ENCODE measurements around the gene JARID2. TPM values are rescaled to one million over a fixed set of nuclear protein-coding genes. Genes with fewer than 3 reads are reported as not detected.

The JARID2 gene
- total RNA-seq, 1 donor from 2014 or later: 12.5 TPM

GRCh38 chr6:15516378-15516777 lies 270.5 kb downstream of the JARID2 start:
- Mint-ChIP-seq H3K36me3 (ENCODE audit: unreplicated experiment) (peaks cover 42% of the 10 kb centered on the region), H3K27me3 (ENCODE audit: unreplicated experiment) (no peaks in the 10 kb centered on the region), H3K27ac (ENCODE audit: unreplicated experiment) (no peak overlapping the region), H3K4me3 (ENCODE audit: unreplicated experiment) (no peak overlapping the region), H3K4me1 (ENCODE audit: unreplicated experiment) (peaks cover 2% of the 10 kb centered on the region), H3K9me3 (ENCODE audit: unreplicated experiment) (no peaks in the 10 kb centered on the region)
- DNase-seq (ENCODE audit: extremely low spot score, unreplicated experiment): no peak
- TF ChIP-seq CTCF (IDR thresholded peaks at IDR 0.05): no peak

- DNase-seq (ENCODE audit: extremely low spot score, unreplicated experiment): no peak
- Mint-ChIP-seq H3K4me3 (ENCODE audit: unreplicated experiment) (no peak overlapping the region), H3K27me3 (ENCODE audit: unreplicated experiment) (no peaks in the 10 kb centered on the region), H3K4me1 (ENCODE audit: unreplicated experiment) (peaks cover 3% of the 10 kb centered on the region), H3K9me3 (ENCODE audit: unreplicated experiment) (no peaks in the 10 kb centered on the region), H3K27ac (ENCODE audit: unreplicated experiment) (no peak overlapping the region), H3K36me3 (ENCODE audit: unreplicated experiment) (peaks cover 44% of the 10 kb centered on the region)
- no peak for TF ChIP-seq CTCF (IDR thresholded peaks at IDR 0.05)
Measured at GRCh38 chr6:15516923-15517560, 271.2 kb downstream of the JARID2 start.

GRCh38 chr6:15517600-15517999 lies 271.7 kb downstream of the JARID2 start:
- Mint-ChIP-seq H3K4me3 (ENCODE audit: unreplicated experiment) (no peak overlapping the region), H3K27me3 (ENCODE audit: unreplicated experiment) (no peaks in the 10 kb centered on the region), H3K9me3 (ENCODE audit: unreplicated experiment) (no peaks in the 10 kb centered on the region), H3K4me1 (ENCODE audit: unreplicated experiment) (peaks cover 3% of the 10 kb centered on the region), H3K27ac (ENCODE audit: unreplicated experiment) (no peak overlapping the region), H3K36me3 (ENCODE audit: unreplicated experiment) (peaks cover 48% of the 10 kb centered on the region)
- no peak for TF ChIP-seq CTCF (IDR thresholded peaks at IDR 0.05)
- DNase-seq (ENCODE audit: extremely low spot score, unreplicated experiment): no peak

GRCh38 chr6:15518057-15518456 lies 272.2 kb downstream of the JARID2 start:
- DNase-seq (ENCODE audit: extremely low spot score, unreplicated experiment): no peak
- Mint-ChIP-seq H3K27me3 (ENCODE audit: unreplicated experiment) (no peaks in the 10 kb centered on the region), H3K9me3 (ENCODE audit: unreplicated experiment) (no peaks in the 10 kb centered on the region), H3K4me3 (ENCODE audit: unreplicated experiment) (no peak overlapping the region), H3K4me1 (ENCODE audit: unreplicated experiment) (peaks cover 3% of the 10 kb centered on the region), H3K36me3 (ENCODE audit: unreplicated experiment) (peaks cover 50% of the 10 kb centered on the region), H3K27ac (ENCODE audit: unreplicated experiment) (no peak overlapping the region)
- no peak for TF ChIP-seq CTCF (IDR thresholded peaks at IDR 0.05)

GRCh38 chr6:15518878-15519277 lies 273.0 kb downstream of the JARID2 start:
- no peak overlapping the region for H3K4me3 Mint-ChIP-seq (ENCODE audit: unreplicated experiment)
- H3K36me3 Mint-ChIP-seq (ENCODE audit: unreplicated experiment): peaks cover 54% of the 10 kb centered on the region

More at GRCh38 chr6:15518878-15519277, 273.0 kb downstream of the JARID2 start:
- H3K9me3 Mint-ChIP-seq (ENCODE audit: unreplicated experiment): no peaks in the 10 kb centered on the region
- H3K27ac Mint-ChIP-seq (ENCODE audit: unreplicated experiment): no peak overlapping the region
- no peak for TF ChIP-seq CTCF (IDR thresholded peaks at IDR 0.05)
- no peaks in the 10 kb centered on the region for H3K27me3 Mint-ChIP-seq (ENCODE audit: unreplicated experiment)
- DNase-seq (ENCODE audit: extremely low spot score, unreplicated experiment): no peak
- peaks cover 4% of the 10 kb centered on the region for H3K4me1 Mint-ChIP-seq (ENCODE audit: unreplicated experiment)

All from osteocyte (in vitro differentiated cells).